H9 (cell line): ENCODE data around the gene CEP85L. TPM values are rescaled to one million over a fixed set of nuclear protein-coding genes. Genes with fewer than 3 reads are reported as not detected.

Experiments used
- DNase-seq: peaks from one replicate; pipeline ENCODE4 v3.0.0-alpha.2; 2017
- H2AFZ ChIP-seq: one replicate; pipeline ENCODE4 v1.6.1; 2013; ENCODE audit warnings: mild to moderate bottlenecking, low read length, control low read depth, moderate library complexity
- H2AK5ac ChIP-seq: 2 replicates; pipeline ENCODE4 v1.6.1; 2013; ENCODE audit warnings: low read length, control low read depth, mixed read lengths; ENCODE audit not compliant: insufficient read length
- H2BK120ac ChIP-seq: one replicate; pipeline ENCODE4 v1.6.1; 2013; ENCODE audit warnings: low read depth, mild to moderate bottlenecking, low read length, control low read depth, inconsistent platforms; ENCODE audit not compliant: poor library complexity, severe bottlenecking
- H2BK12ac ChIP-seq: 2 replicates; pipeline ENCODE4 v1.6.1; 2013; ENCODE audit warnings: low read length, control low read depth, mixed read lengths, low read depth; ENCODE audit not compliant: insufficient read length
- H2BK15ac ChIP-seq: 2 replicates; pipeline ENCODE4 v1.6.1; 2013; ENCODE audit warnings: low read depth, low read length, control low read depth
- H2BK20ac ChIP-seq: one replicate; pipeline ENCODE4 v1.6.1; 2013; ENCODE audit warnings: low read depth, mild to moderate bottlenecking, low read length, control low read depth, inconsistent platforms; ENCODE audit not compliant: poor library complexity, severe bottlenecking
- H2BK5ac ChIP-seq: 2 replicates; pipeline ENCODE4 v1.6.1; 2013; ENCODE audit warnings: low read length, control low read depth, mixed read lengths; ENCODE audit not compliant: insufficient read length
- H3K14ac ChIP-seq: 2 replicates; pipeline ENCODE4 v1.6.1; 2013; ENCODE audit warnings: low read length, control low read depth; ENCODE audit not compliant: insufficient read depth
- H3K18ac ChIP-seq: 2 replicates; pipeline ENCODE4 v1.6.1; 2013; ENCODE audit warnings: low read depth, mild to moderate bottlenecking, mixed read lengths, low read length, control low read depth; ENCODE audit not compliant: insufficient read length
- H3K23ac ChIP-seq: 2 replicates; pipeline ENCODE4 v1.6.1; 2013; ENCODE audit warnings: low read length, control low read depth, mixed read lengths, low read depth; ENCODE audit not compliant: insufficient read length
- H3K23me2 ChIP-seq: 2 replicates; pipeline ENCODE4 v1.6.1; 2013; ENCODE audit warnings: low read depth, mild to moderate bottlenecking, mixed read lengths, low read length, control low read depth; ENCODE audit not compliant: insufficient read length, poor library complexity, severe bottlenecking
- H3K27ac ChIP-seq: 2 replicates; pipeline ENCODE4 v1.5.1; 2013; ENCODE audit warnings: low read length, control low read depth, mixed read lengths, low read depth; ENCODE audit not compliant: insufficient read length
- H3K27me3 ChIP-seq: 2 replicates; pipeline ENCODE4 v1.6.1; 2013; ENCODE audit warnings: low read length, control low read depth, inconsistent platforms; ENCODE audit not compliant: insufficient read depth
- H3K4ac ChIP-seq: 2 replicates; pipeline ENCODE4 v1.6.1; 2013; ENCODE audit warnings: low read depth, mild to moderate bottlenecking, control low read depth, inconsistent platforms, low read length, moderate library complexity
- H3K4me1 ChIP-seq: 2 replicates; pipeline ENCODE4 v1.6.1; 2013; ENCODE audit warnings: low read length, control low read depth, inconsistent platforms; ENCODE audit not compliant: insufficient read depth
- H3K4me2 ChIP-seq: 2 replicates; pipeline ENCODE4 v1.6.1; 2013; ENCODE audit warnings: low read length, control low read depth, mixed read lengths; ENCODE audit not compliant: insufficient read length, insufficient read depth
- H3K56ac ChIP-seq: 2 replicates; pipeline ENCODE4 v1.6.1; 2013; ENCODE audit warnings: low read depth, mild to moderate bottlenecking, mixed read lengths, low read length, control low read depth; ENCODE audit not compliant: insufficient read length
- H3K79me1 ChIP-seq: 2 replicates; pipeline ENCODE4 v1.6.1; 2013; ENCODE audit warnings: low read depth, mild to moderate bottlenecking, moderate library complexity, low read length, control low read depth, inconsistent platforms; ENCODE audit not compliant: insufficient read depth, poor library complexity, severe bottlenecking
- H3K79me2 ChIP-seq: 2 replicates; pipeline ENCODE4 v1.6.1; 2013; ENCODE audit warnings: low read length, control low read depth, inconsistent platforms; ENCODE audit not compliant: insufficient read depth
- H3K9ac ChIP-seq: 2 replicates; pipeline ENCODE4 v1.6.1; 2013; ENCODE audit warnings: low read length, control low read depth, mixed read lengths; ENCODE audit not compliant: insufficient read length; ENCODE audit errors: extremely low read depth
- H3K9me3 ChIP-seq: one replicate; pipeline ENCODE4 v1.6.1; 2013; ENCODE audit warnings: low read depth, low read length, inconsistent platforms; ENCODE audit not compliant: control insufficient read depth
- H3T11ph ChIP-seq: one replicate; pipeline ENCODE4 v1.6.1; 2013; ENCODE audit warnings: mild to moderate bottlenecking, low read length, control low read depth, inconsistent platforms
- H4K20me1 ChIP-seq: one replicate; pipeline ENCODE4 v1.6.1; 2013; ENCODE audit not compliant: control insufficient read depth, insufficient read length, insufficient read depth
- H4K5ac ChIP-seq: 2 replicates; pipeline ENCODE4 v1.6.1; 2013; ENCODE audit warnings: low read depth, mild to moderate bottlenecking, mixed read lengths, low read length, control low read depth; ENCODE audit not compliant: insufficient read length
- H4K8ac ChIP-seq: replicated peaks from 2 replicates; pipeline ENCODE4 v1.6.1; 2013; ENCODE audit warnings: low read length, control low read depth, mixed read lengths, low read depth; ENCODE audit not compliant: insufficient read length
- H4K91ac ChIP-seq: 2 replicates; pipeline ENCODE4 v1.6.1; 2013; ENCODE audit warnings: low read depth, mild to moderate bottlenecking, moderate library complexity, mixed read lengths, low read length, control low read depth; ENCODE audit not compliant: insufficient read length
- H3K27ac Mint-ChIP-seq, 3 experiments: 2 replicates in 2 of 3; 3 replicates in 1 of 3; pipeline ENCODE4 v1.8.0; 2020 to 2021; ENCODE audit warnings: mixed read lengths in 3 of 3, mild to moderate bottlenecking in 1 of 3, moderate library complexity in 1 of 3
- H3K27me3 Mint-ChIP-seq: 2 replicates; pipeline ENCODE4 v1.8.0; 2021; ENCODE audit warnings: low read depth, mild to moderate bottlenecking, moderate library complexity, mixed read lengths
- H3K36me3 Mint-ChIP-seq, 3 experiments: 2 replicates in 2 of 3; 3 replicates in 1 of 3; pipeline ENCODE4 v1.8.0; 2020 to 2021; ENCODE audit warnings: low read depth in 3 of 3, mixed read lengths in 3 of 3; ENCODE audit not compliant: insufficient read depth in 1 of 3
- H3K4me1 Mint-ChIP-seq, 2 experiments: 2 replicates each; pipeline ENCODE4 v1.8.0; 2020; ENCODE audit warnings: mixed read lengths in 2 of 2
- H3K4me3 Mint-ChIP-seq, 2 experiments: 2 replicates in 1 of 2; 3 replicates in 1 of 2; pipeline ENCODE4 v1.8.0; 2020 to 2021; ENCODE audit warnings: mild to moderate bottlenecking in 2 of 2, mixed read lengths in 2 of 2, moderate library complexity in 1 of 2
- H3K9me3 Mint-ChIP-seq, 2 experiments: 2 replicates in 1 of 2; 3 replicates in 1 of 2; pipeline ENCODE4 v1.8.0; 2020; ENCODE audit warnings: mild to moderate bottlenecking in 2 of 2, mixed read lengths in 2 of 2, moderate library complexity in 1 of 2
- WGBS: extraction: QIAGEN DNeasy Blood & Tissue Kit; methylation state at CpG from one replicate; pipeline ENCODE4 v1.1.7; 2013; ENCODE audit warnings: missing lambda C conversion rate, low lambda C conversion rate, mixed read lengths; ENCODE audit not compliant: insufficient read length; ENCODE audit errors: extremely low coverage; 5-methylcytosine and 5-hydroxymethylcytosine counted together
- total RNA-seq: library from RNA; stranded (reverse); gene quantifications from 2 replicates; pipeline ENCODE4 v1.2.1, GENCODE V29; 2021
- TF ChIP-seq, protein P1 (sequence below): fragments of 200-600 bp; sonication (generic); conservative IDR thresholded peaks from 3 replicates; pipeline ENCODE4 v1.8.0; 2021; ENCODE audit warnings: antibody characterized with exemption, mild to moderate bottlenecking

CEP85L gene
- total RNA-seq, 1 experiment from 2014 or later: 3.8 TPM

DNA sequence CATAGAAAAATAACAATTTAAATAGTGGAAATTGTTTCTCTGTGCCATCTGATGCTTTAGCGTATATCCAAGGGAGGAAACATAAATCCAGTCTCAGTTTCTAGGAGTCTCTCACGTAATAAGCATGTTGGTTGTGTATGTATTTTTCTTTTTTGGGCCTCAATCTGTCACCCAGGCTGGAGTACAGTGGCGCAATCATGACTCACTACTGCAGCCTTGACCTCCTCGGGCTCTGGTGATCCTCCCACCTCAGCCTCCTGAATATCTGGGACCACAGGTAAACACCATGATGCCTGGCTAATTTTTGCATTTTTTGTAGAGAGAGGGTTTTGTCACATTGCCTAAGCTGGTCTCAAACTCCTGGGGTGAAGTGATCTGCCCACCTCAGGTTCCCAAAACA, 181.9 kb downstream of the CEP85L start:
- H3K79me1 ChIP-seq: no peaks in the 10 kb centered on the region
- H2BK12ac ChIP-seq: no peak overlapping the region
- WGBS: no CpG with 5 or more reads among the region's 4 CpGs
- H3K4ac ChIP-seq: no peak overlapping the region
- no peaks in the 10 kb centered on the region for H3K4me1 ChIP-seq
- H2AFZ ChIP-seq: no peak overlapping the region
- Mint-ChIP-seq H3K9me3 (no peaks in the 10 kb centered on the region), H3K27me3 (no peaks in the 10 kb centered on the region), H3K4me3 (no peak overlapping the region), H3K27ac (no peak overlapping the region), H3K36me3 (no peaks in the 10 kb centered on the region), H3K4me1 (peaks cover 2 to 5% of the 10 kb centered on the region in 2 experiments; a peak in 1 of 4 replicates)
- no peak overlapping the region for H3K56ac ChIP-seq
- H3K4me2 ChIP-seq: no peak overlapping the region
- H3K18ac ChIP-seq: no peak overlapping the region
- no peak overlapping the region for H2BK20ac ChIP-seq
- TF ChIP-seq, protein P1, sequence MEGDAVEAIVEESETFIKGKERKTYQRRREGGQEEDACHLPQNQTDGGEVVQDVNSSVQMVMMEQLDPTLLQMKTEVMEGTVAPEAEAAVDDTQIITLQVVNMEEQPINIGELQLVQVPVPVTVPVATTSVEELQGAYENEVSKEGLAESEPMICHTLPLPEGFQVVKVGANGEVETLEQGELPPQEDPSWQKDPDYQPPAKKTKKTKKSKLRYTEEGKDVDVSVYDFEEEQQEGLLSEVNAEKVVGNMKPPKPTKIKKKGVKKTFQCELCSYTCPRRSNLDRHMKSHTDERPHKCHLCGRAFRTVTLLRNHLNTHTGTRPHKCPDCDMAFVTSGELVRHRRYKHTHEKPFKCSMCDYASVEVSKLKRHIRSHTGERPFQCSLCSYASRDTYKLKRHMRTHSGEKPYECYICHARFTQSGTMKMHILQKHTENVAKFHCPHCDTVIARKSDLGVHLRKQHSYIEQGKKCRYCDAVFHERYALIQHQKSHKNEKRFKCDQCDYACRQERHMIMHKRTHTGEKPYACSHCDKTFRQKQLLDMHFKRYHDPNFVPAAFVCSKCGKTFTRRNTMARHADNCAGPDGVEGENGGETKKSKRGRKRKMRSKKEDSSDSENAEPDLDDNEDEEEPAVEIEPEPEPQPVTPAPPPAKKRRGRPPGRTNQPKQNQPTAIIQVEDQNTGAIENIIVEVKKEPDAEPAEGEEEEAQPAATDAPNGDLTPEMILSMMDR: no peak
- no peak overlapping the region for H4K8ac ChIP-seq
- H3K79me2 ChIP-seq: no peaks in the 10 kb centered on the region
- no peak overlapping the region for H3T11ph ChIP-seq
- no peaks in the 10 kb centered on the region for H3K9me3 ChIP-seq
- no peak overlapping the region for H3K14ac ChIP-seq
- no peaks in the 10 kb centered on the region for H4K20me1 ChIP-seq
- no peak for DNase-seq
- H2AK5ac ChIP-seq: no peak overlapping the region
- H3K23ac ChIP-seq: no peak overlapping the region
- no peak overlapping the region for H2BK120ac ChIP-seq
- no peak overlapping the region for H2BK5ac ChIP-seq
- H3K27ac ChIP-seq: no peak overlapping the region
- H4K5ac ChIP-seq: no peak overlapping the region
- H4K91ac ChIP-seq: no peak overlapping the region
- H3K27me3 ChIP-seq: no peaks in the 10 kb centered on the region
- H2BK15ac ChIP-seq: no peak overlapping the region
- H3K23me2 ChIP-seq: no peaks in the 10 kb centered on the region
- H3K9ac ChIP-seq: no peak overlapping the region
